PC-9 (cell line): Measurements from ENCODE around the gene KLHL8. TPM values are rescaled to one million over a fixed set of nuclear protein-coding genes. Genes with fewer than 3 reads are reported as not detected.

Source experiments
- BruUV-seq: library from RNA; stranded (reverse); fragments of 400-500 nt; replicated peaks from 2 replicates; lab custom pipeline; 2021; lab: Mats Ljungman, UMichigan
- CTCF ChIA-PET: fragments of 300-600 bp; sonication (Branson Sonifier 250); formaldehyde crosslinking; loops from one replicate; lab custom pipeline; 2022; ENCODE audit warnings: antibody characterized with exemption; lab: Charles Lee
- POLR2A ChIA-PET: fragments of 300-600 bp; sonication (Branson Sonifier 250); formaldehyde crosslinking; loops from one replicate; lab custom pipeline; 2022; ENCODE audit warnings: antibody characterized with exemption; ENCODE audit not compliant: unreplicated experiment; lab: Charles Lee
- DNase-seq, 2 experiments: peaks; one replicate each; pipeline versions ENCODE4 v3.0.0 to v3.0.0-alpha.2; 2015 to 2022; ENCODE audit warnings: mixed read lengths in 1 of 2
- H2AFZ ChIP-seq: fragments of 200-600 bp; sonication (generic); 2 replicates; pipeline ENCODE4 v1.8.1; 2017; ENCODE audit warnings: antibody characterized with exemption
- H3F3A ChIP-seq: fragments of 200-600 bp; sonication (generic); 2 replicates; pipeline ENCODE4 v1.8.1; 2017; ENCODE audit warnings: antibody characterized with exemption, mild to moderate bottlenecking, low read depth; ENCODE audit not compliant: insufficient read depth
- H3K27ac ChIP-seq: fragments of 200-600 bp; sonication (generic); 2 replicates; pipeline ENCODE4 v1.6.1; 2016; ENCODE audit warnings: mixed run types
- H3K27me3 ChIP-seq: fragments of 200-600 bp; sonication (generic); 2 replicates; pipeline ENCODE4 v1.6.1; 2016; ENCODE audit warnings: low read depth, mixed run types; ENCODE audit not compliant: insufficient read depth
- H3K36me3 ChIP-seq: fragments of 200-600 bp; sonication (generic); 2 replicates; pipeline ENCODE4 v1.6.1; 2016; ENCODE audit warnings: low read depth, mixed run types
- H3K4me1 ChIP-seq: fragments of 200-600 bp; sonication (generic); replicated peaks from 2 replicates; pipeline ENCODE4 v1.6.1; 2016; ENCODE audit warnings: mixed run types; ENCODE audit not compliant: insufficient read depth
- H3K4me2 ChIP-seq: fragments of 200-600 bp; sonication (generic); 2 replicates; pipeline ENCODE4 v1.6.1; 2017; ENCODE audit warnings: mixed run types
- H3K4me3 ChIP-seq: fragments of 200-600 bp; sonication (generic); 2 replicates; pipeline ENCODE4 v1.6.1; 2016; ENCODE audit warnings: mixed run types
- H3K79me2 ChIP-seq: fragments of 200-600 bp; sonication (generic); 2 replicates; pipeline ENCODE4 v1.6.1; 2017; ENCODE audit warnings: low read depth, mixed run types
- H3K9me2 ChIP-seq: fragments of 200-600 bp; sonication (generic); 2 replicates; pipeline ENCODE4 v1.8.1; 2017; ENCODE audit warnings: mild to moderate bottlenecking; ENCODE audit not compliant: insufficient read depth
- H3K9me3 ChIP-seq: fragments of 200-600 bp; sonication (generic); 2 replicates; pipeline ENCODE4 v1.8.1; 2016; ENCODE audit warnings: low read depth; ENCODE audit not compliant: insufficient read depth
- H4K20me1 ChIP-seq: fragments of 200-600 bp; sonication (generic); 2 replicates; pipeline ENCODE4 v1.8.1; 2017; ENCODE audit not compliant: insufficient read depth
- CTCF ChIP-seq: fragments of 200-600 bp; sonication (generic); conservative IDR thresholded peaks from 2 replicates; pipeline ENCODE4 v1.6.1; 2017; ENCODE audit warnings: mixed run types, antibody characterized with exemption, mild to moderate bottlenecking, moderate library complexity
- EZH2 ChIP-seq: fragments of 200-600 bp; sonication (generic); IDR thresholded peaks from 2 replicates; pipeline ENCODE4 v1.8.0; 2017; ENCODE audit warnings: antibody characterized with exemption, low read depth
- intact Hi-C: fragments of 100-400 bp; cut with micrococcal nuclease; formaldehyde crosslinking; loops from one replicate; pipeline ENCODE4 v1.10.0; 2022; ENCODE audit not compliant: unreplicated experiment
- total RNA-seq: library from RNA; stranded (reverse); gene quantifications from 2 replicates; pipeline ENCODE4 v1.2.3, GENCODE V29; 2021

Gene KLHL8
- total RNA-seq, 1 experiment from 2014 or later: 8.5 TPM

- no peak overlapping the region for H3K4me2 ChIP-seq
- no peaks in the 10 kb centered on the region for H4K20me1 ChIP-seq
- no peaks in the 10 kb centered on the region for H3K79me2 ChIP-seq
- no peak overlapping the region for H3K27ac ChIP-seq
- H2AFZ ChIP-seq: no peak overlapping the region
- no TSS peak for BruUV-seq
- no peak for TF ChIP-seq EZH2
- no peak for TF ChIP-seq CTCF
- no peak for DNase-seq
- ChIA-PET CTCF (no interaction called here), POLR2A (no interaction called here)
- H3K9me3 ChIP-seq: no peaks in the 10 kb centered on the region
- H3K27me3 ChIP-seq: no peaks in the 10 kb centered on the region
- no peaks in the 10 kb centered on the region for H3F3A ChIP-seq
- intact Hi-C loops: no loop called here
- H3K9me2 ChIP-seq: no peaks in the 10 kb centered on the region
- no peaks in the 10 kb centered on the region for H3K36me3 ChIP-seq
- H3K4me1 ChIP-seq: no peaks in the 10 kb centered on the region
- no peak overlapping the region for H3K4me3 ChIP-seq
These were observed 103.2 kb downstream of the KLHL8 start for GRCh38 chr4:87117051-87117731.

- CTCF ChIA-PET: no interaction called here
These were observed 104.2 kb downstream of the KLHL8 start for GRCh38 chr4:87116231-87116630.

More at GRCh38 chr4:87116231-87116630, 104.2 kb downstream of the KLHL8 start:
- DNase-seq: no peak
- POLR2A ChIA-PET: no interaction called here
- no peaks in the 10 kb centered on the region for H3K4me1 ChIP-seq
- no peaks in the 10 kb centered on the region for H3K79me2 ChIP-seq
- H3K4me3 ChIP-seq: no peak overlapping the region
- intact Hi-C loops: no loop called here
- H2AFZ ChIP-seq: no peak overlapping the region
- H3F3A ChIP-seq: no peaks in the 10 kb centered on the region
- no peaks in the 10 kb centered on the region for H3K9me2 ChIP-seq
- 0 out of 2 replicates have a peak, but pooled peaks cover 6% of the 10 kb centered on the region for H3K36me3 ChIP-seq
- no peak overlapping the region for H3K27ac ChIP-seq
- H3K9me3 ChIP-seq: no peaks in the 10 kb centered on the region
- no TSS peak for BruUV-seq
- H3K27me3 ChIP-seq: no peaks in the 10 kb centered on the region
- H3K4me2 ChIP-seq: no peak overlapping the region
- H4K20me1 ChIP-seq: no peaks in the 10 kb centered on the region
- TF ChIP-seq CTCF: no peak
- TF ChIP-seq EZH2: no peak
